Activated CD8-positive, alpha-beta memory T cell treated with anti-CD3 and anti-CD28 coated beads, Interleukin-2, amount 10 ng/mL, durations not matched to agents 7 days and 5 days (primary cell): Measurements from ENCODE around the gene PXT1. TPM values are rescaled to one million over a fixed set of nuclear protein-coding genes. Genes with fewer than 3 reads are reported as not detected.
"Not testable (repeated sequence)": the region's sequence is repeated elsewhere in the genome, so short reads cannot be mapped to it uniquely, and the experiment has no call there.

Source experiments
- ATAC-seq: fragments of 150-1000 bp; cut with Tn5 transposase; one replicate; pipeline ENCODE4 v1.10.0; 2021; ENCODE audit warnings: moderate library complexity
- CTCF ChIA-PET: fragments of 350-600 bp; sonication (Branson Sonifier 250); formaldehyde crosslinking; loops from one replicate; lab custom pipeline; 2021; ENCODE audit warnings: antibody characterized with exemption; lab: Charles Lee
- DNase-seq: peaks from one replicate; pipeline ENCODE4 v3.0.0-alpha.2; 2020
- H3K27ac Mint-ChIP-seq: one replicate; pipeline ENCODE4 v1.8.0; 2021; ENCODE audit warnings: mild to moderate bottlenecking, mixed read lengths
- H3K27me3 Mint-ChIP-seq: one replicate; pipeline ENCODE4 v1.8.0; 2021; ENCODE audit warnings: mixed read lengths
- H3K36me3 Mint-ChIP-seq: one replicate; pipeline ENCODE4 v1.8.0; 2021; ENCODE audit warnings: mild to moderate bottlenecking, mixed read lengths
- H3K4me1 Mint-ChIP-seq: one replicate; pipeline ENCODE4 v1.8.0; 2021; ENCODE audit warnings: mixed read lengths
- H3K4me3 Mint-ChIP-seq: one replicate; pipeline ENCODE4 v1.8.0; 2021; ENCODE audit warnings: mild to moderate bottlenecking, moderate library complexity, mixed read lengths
- H3K9me3 Mint-ChIP-seq: one replicate; pipeline ENCODE4 v1.8.0; 2022; ENCODE audit warnings: low read depth, mixed read lengths
- total RNA-seq, 2 experiments: library from RNA; stranded (reverse); gene quantifications; one replicate each; pipeline ENCODE4 v1.2.3, GENCODE V29; 2021

PXT1 gene
- total RNA-seq, 2 experiments from 2014 or later, result 0.32 TPM; not detected in 1

DNA sequence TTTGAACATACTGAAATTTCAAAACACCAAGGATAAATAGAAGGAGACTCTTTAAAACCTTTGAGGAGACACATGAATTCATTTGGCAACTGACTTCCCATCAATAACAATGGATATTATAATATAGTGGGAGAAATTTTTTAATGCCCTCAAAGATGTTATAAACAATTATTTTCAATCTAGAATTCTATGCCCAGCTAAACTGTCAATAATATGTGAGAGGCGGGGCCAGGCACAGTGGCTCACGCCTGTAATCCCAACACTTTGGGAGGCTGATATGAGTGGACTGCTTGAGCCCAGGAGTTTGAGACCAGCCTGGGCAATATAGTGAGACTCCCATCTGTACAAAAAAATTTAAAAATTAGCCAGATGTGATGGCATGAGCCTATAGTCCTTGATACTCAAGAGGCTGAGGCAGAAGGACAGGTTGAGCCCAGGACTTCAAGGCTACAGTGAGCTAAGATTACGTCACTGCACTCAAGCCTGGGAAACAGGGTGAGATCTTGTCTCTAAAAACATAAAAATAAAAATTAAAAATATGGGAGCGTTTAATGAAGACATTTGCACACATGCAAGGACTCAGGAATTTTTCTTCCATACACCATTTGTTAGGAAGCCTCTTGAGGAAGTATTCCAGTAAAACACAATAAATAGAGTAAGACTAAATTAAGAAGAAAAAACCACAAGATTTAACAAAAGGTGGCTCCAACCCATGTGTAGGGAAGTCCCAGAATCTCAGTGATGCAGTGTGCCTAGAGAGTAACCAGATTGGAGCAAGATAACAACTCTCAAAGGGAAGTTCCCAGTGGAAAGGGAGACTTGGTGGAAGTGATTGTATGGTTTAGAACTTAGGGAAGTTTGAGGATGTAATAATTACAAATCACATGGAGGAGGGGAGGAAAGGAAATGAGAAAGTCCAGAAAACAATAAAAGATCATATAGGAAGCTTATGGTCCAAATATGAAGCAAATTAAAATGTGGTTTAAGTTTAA is 28.9 kb downstream of the PXT1 start:
- no peak for DNase-seq
- Mint-ChIP-seq H3K27me3 (peaks cover 12% of the 10 kb centered on the region), H3K4me1 (no peaks in the 10 kb centered on the region), H3K4me3 (no peak overlapping the region), H3K27ac (no peak overlapping the region), H3K9me3 (peaks cover 2% of the 10 kb centered on the region), H3K36me3 (peaks cover 2% of the 10 kb centered on the region)
- CTCF ChIA-PET, result interaction anchor here (1.0 kb wide), 1 partner anchor 10 kb away, joined by 3 read pairs; no protein-coding TSS in a partner anchor
- ATAC-seq, result no peak

DNA sequence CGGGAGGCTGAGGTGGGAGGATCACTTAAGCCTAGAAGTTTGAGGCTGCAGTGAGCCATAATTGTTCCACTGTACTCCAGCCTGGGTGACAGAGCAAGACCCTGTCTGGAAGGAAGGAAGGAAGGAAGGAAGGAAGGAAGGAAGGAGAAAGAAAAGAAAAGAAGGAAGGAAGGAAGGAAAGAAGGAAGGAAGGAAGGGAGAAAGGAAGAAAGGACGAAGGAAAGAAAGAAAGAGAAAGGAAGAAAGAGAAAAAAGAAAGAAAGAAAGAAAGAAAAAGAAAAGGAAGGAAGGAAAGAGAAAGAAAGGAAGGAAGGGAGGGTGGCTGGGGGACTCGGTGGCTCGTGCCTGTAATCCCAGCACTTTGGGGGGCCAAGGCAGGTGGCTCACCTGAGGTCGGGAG is 32.9 kb downstream of the PXT1 start:
- peaks cover 16% of the 10 kb centered on the region for H3K27me3 Mint-ChIP-seq
- H3K4me3 Mint-ChIP-seq, DNase-seq, ATAC-seq, H3K9me3 Mint-ChIP-seq, H3K27ac Mint-ChIP-seq, CTCF ChIA-PET, H3K36me3 Mint-ChIP-seq, H3K4me1 Mint-ChIP-seq: not testable (repeated sequence)

DNA sequence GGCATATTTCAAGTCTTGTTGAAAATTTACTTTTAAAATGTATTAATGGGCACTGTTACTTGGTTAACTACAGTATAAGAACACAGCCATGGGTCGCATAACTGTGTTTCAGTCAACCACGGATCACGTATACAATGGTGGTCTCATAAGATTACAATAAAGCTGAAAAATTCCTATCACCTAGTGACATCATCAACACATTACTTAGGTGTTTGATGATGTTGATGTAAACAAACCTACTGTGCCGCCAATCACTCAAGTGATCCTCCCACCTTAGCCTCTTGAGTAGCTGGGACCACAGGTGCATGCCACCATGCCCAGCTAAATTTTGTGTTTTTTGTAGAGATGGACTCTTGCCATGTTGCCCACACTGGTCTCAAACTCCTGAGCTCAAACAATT is 38.5 kb downstream of the PXT1 start:
- peaks cover 21% of the 10 kb centered on the region for H3K27me3 Mint-ChIP-seq
- ATAC-seq (no peak), DNase-seq (no peak)
- H3K36me3 Mint-ChIP-seq, result peaks cover 1% of the 10 kb centered on the region
- H3K27ac Mint-ChIP-seq, result no peak overlapping the region
- no peaks in the 10 kb centered on the region for H3K9me3 Mint-ChIP-seq
- H3K4me1 Mint-ChIP-seq, result no peaks in the 10 kb centered on the region
- CTCF ChIA-PET, result interaction anchor here (1.1 kb wide), 1 partner anchor 19 kb away, joined by 5 read pairs; no protein-coding TSS in a partner anchor
- H3K4me3 Mint-ChIP-seq, result no peak overlapping the region

DNA sequence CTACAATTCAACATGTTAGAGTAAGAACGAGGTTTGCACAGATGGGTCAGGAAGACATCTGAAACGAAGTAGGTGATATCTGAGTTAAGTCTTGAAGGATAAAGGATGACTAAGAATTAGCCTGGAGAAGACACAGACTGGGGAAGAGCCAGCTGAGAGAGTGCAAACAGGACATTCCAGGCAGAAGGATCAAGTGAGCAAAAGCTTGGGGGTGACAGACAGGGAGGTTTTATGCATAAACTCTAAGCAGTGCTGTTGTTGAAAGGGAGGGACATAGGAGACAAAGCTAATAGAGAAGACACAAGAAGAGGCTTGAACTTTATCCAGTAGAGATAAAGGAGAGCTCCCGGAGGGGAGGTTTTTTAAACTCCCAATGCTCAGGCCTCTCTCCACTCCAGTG is 40.2 kb downstream of the PXT1 start:
- ATAC-seq (no peak), DNase-seq (no peak)
- CTCF ChIA-PET, result interaction anchor here (0.6 kb wide), 1 partner anchor 80 kb away, joined by 4 read pairs; no protein-coding TSS in a partner anchor
- peaks cover 18% of the 10 kb centered on the region for H3K27me3 Mint-ChIP-seq
- no peak overlapping the region for H3K4me3 Mint-ChIP-seq
- H3K36me3 Mint-ChIP-seq, result peaks cover 1% of the 10 kb centered on the region
- no peak overlapping the region for H3K27ac Mint-ChIP-seq
- H3K4me1 Mint-ChIP-seq, result no peaks in the 10 kb centered on the region
- H3K9me3 Mint-ChIP-seq, result no peaks in the 10 kb centered on the region

DNA sequence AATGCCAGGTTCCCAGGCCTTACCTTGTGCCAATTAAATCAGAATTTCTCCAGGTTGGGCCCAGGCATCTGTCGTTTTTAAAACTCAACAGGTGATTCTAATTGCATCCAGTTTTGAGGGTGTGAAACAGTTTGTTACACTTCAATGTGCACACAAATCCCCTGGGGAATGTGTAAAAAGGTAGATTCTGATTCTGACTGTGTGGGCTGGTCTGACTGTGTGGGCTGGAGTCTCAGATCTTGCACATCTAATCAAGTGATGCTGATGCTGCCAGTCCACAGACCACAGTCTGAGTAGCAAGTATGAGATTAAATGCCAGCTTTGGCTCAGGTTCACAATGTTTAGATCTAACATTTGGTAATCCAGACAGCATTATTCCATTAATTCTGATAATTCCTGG is 42.7 kb downstream of the PXT1 start:
- H3K36me3 Mint-ChIP-seq, result peaks cover 1% of the 10 kb centered on the region
- no peak overlapping the region for H3K4me3 Mint-ChIP-seq
- CTCF ChIA-PET, result no interaction called here
- H3K9me3 Mint-ChIP-seq, result no peaks in the 10 kb centered on the region
- peaks cover 13% of the 10 kb centered on the region for H3K27me3 Mint-ChIP-seq
- ATAC-seq, result no peak
- H3K4me1 Mint-ChIP-seq, result no peaks in the 10 kb centered on the region
- no peak overlapping the region for H3K27ac Mint-ChIP-seq
- DNase-seq, result no peak

DNA sequence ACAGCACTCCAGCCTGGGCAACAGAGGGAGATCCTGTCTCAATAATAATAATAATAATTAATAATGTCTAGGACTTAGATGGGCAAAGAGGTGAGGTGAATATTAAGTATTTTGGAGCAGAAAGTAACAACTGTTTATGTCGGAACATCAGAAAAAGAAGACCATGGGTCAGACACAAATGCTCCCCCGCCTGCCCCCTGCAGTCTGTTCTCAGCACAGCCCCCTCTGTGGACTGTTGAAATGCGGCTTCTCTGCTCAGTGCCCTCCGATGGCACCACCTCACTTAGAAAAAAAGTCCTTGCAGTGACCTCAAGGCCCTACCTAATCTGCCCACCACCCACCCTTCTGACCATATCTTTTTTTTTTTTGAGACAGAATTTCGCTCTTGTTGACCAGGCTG is 50.0 kb downstream of the PXT1 start:
- peaks cover 5% of the 10 kb centered on the region for H3K4me1 Mint-ChIP-seq
- ATAC-seq, result no peak
- DNase-seq, result no peak
- no peaks in the 10 kb centered on the region for H3K36me3 Mint-ChIP-seq
- H3K27ac Mint-ChIP-seq, result no peak overlapping the region
- H3K27me3 Mint-ChIP-seq, result peaks cover 30% of the 10 kb centered on the region
- CTCF ChIA-PET, result no interaction called here
- H3K9me3 Mint-ChIP-seq, result no peaks in the 10 kb centered on the region
- H3K4me3 Mint-ChIP-seq, result no peak overlapping the region

DNA sequence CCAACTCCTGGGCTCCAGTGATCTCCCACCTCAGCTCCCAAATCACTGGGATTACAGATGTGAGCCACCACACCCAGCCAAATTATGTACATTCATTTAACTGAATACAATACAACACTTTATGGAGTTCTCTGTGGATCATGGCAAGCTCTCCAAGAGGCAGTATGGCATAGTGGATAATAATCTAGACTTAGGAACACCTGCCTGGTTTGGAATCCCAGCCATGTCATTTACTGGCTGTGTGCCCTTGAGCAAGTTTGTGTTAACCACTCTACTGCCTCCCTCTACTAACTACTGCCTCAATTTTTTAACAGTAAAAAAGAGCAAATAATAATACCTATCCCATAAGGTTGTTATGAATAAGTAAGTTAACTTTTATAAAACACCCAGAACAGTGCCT is 53.3 kb downstream of the PXT1 start:
- H3K4me3 Mint-ChIP-seq, result no peak overlapping the region
- no peak overlapping the region for H3K27ac Mint-ChIP-seq
- H3K36me3 Mint-ChIP-seq, result peaks cover 10% of the 10 kb centered on the region
- H3K9me3 Mint-ChIP-seq, result no peaks in the 10 kb centered on the region
- DNase-seq, result no peak
- ATAC-seq, result no peak
- CTCF ChIA-PET, result interaction anchor here (2.1 kb wide), 1 partner anchor 34 kb away, joined by 7 read pairs; no protein-coding TSS in a partner anchor
- peaks cover 33% of the 10 kb centered on the region for H3K27me3 Mint-ChIP-seq
- H3K4me1 Mint-ChIP-seq, result peaks cover 26% of the 10 kb centered on the region

DNA sequence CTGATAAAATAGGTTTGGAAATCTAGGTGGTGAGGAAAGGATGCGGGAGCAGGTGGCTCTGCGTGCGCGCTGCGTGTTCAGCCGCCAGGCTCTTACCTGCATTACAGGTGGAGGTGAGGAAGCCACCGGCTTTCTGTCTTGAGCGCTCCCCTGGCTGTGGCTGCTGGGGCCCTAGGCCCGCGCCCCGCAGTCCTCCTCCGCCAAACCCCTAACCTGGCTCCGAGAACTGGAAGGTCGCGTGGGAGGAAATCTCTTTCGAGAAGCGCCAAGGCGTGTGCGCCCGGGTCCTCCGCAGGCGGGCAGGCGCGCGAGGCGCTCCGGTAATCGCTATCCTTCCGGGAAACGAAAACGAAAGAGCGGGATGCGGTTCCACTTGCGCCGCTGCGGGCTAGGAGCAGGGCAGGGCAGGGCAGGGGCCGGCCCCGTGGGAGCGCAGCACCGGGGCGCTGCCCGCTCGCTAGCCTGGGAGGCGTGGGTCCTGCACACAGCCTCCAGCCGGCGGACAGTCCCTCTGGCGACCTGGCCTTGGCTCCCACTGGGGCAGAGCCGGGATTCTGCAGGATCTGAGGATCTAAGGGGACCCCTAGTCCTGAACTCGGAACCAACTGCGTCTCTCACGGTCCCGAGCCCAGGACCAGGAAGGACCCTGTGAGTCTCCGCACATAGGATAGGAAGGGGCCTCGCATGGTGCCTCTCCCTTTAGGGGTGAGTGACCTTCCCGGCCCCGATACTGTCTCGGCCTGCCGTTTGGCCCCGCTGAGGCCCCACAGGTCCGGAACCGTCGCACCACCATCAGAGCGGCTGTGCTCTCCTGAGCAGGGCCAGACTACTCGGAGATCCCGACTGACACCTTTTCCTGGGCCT is 55.0 kb downstream of the PXT1 start, which contains the start of gene ETV7:
Gene ETV7 (minus strand): TSS at position 230 of the 864 bp plus-strand sequence. CDS start 128 bp downstream, at position 102.
- ATAC-seq (peak; percentile 76), DNase-seq (peak; percentile 78)
- peaks cover 24% of the 10 kb centered on the region for H3K27me3 Mint-ChIP-seq
- peak within 1 kb of the TSS; percentile 88 for H3K27ac Mint-ChIP-seq
- H3K36me3 Mint-ChIP-seq, result peaks cover 17% of the 10 kb centered on the region
- CTCF ChIA-PET, result interaction anchor here (0.5 to 2.9 kb wide), 4 partner anchors 35 to 471 kb away, joined by 3 to 12 read pairs (median 6); no protein-coding TSS in a partner anchor
- H3K9me3 Mint-ChIP-seq, result no peaks in the 10 kb centered on the region
- H3K4me1 Mint-ChIP-seq, result peaks cover 43% of the 10 kb centered on the region
- H3K4me3 Mint-ChIP-seq, result peak within 1 kb of the TSS; percentile 95

DNA sequence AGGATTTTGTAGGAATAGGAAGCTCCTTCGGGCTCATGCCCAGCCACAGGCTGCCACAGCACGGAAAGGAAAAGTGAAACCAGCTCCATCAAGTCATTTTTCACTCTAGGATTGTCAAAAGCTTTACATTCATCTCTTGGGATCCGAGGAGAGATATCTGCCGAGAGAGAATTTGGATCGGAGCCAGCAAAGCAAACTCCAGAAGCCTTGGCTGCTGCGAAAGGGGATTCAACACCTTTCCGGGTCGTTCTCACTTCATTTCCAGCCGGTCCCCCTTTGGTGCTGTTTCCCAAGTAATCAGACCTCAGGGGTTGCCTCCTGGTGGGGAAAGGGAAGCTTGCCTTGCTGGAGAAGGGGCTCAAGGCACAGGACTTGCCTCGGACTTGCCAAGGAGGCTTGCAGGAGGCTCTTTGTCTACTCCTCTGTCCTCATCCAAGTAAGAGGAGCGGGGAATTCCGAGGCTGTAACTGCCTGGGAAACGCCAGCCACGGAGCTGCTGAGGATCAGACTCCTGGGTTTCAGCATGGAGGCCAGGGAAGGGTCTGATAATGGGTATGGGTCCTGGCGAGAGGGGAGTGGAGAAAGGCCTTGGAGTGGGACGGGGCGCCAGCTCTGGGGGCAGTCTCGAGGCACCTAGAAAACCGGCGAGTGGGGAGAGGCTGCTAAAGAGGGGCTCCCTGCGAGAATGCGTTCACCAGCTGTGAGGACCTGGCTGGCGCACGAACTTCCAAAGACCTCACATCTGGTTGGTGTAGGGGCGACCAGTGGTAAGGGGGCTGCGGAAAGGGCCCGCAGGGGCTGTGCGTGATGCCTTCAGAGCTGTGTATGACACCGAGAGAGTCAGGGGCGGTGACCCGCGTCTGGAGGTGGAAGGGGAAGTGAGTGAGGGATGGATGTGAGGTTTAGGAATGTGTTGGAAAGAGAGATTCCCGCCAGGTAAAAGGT is 55.9 kb downstream of the PXT1 start:
- Mint-ChIP-seq H3K4me3 (peak overlapping the region; percentile 95), H3K4me1 (peaks cover 48% of the 10 kb centered on the region), H3K27ac (peak overlapping the region; percentile 88), H3K27me3 (peaks cover 21% of the 10 kb centered on the region), H3K9me3 (no peaks in the 10 kb centered on the region), H3K36me3 (peaks cover 22% of the 10 kb centered on the region)
- DNase-seq (no peak), ATAC-seq (peak; percentile 25)
- CTCF ChIA-PET, result interaction anchor here (0.5 to 2.9 kb wide), 6 partner anchors 27 to 472 kb away, joined by 3 to 12 read pairs (median 3); no protein-coding TSS in a partner anchor

DNA sequence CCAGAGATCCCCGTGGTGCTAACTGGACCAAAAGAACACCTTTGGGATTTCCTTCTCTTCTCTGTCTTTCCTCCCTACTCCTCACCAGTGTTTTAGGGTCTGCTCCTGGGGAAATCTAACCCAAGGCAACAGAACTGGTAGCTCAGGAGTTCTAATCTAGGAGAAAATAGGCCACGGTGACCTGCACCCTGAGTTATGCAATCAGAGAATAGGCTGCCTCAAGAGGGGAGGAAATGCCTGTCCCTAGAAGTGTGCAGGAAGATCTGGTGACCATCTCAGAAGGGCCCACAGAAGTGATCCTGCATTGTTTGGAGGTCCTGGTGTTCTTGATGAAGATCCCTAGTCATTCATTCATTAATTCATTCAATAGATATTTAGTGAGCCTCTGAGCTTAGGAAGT is 58.6 kb downstream of the PXT1 start:
- CTCF ChIA-PET, result interaction anchor here (1.1 kb wide), 1 partner anchor 82 kb away, joined by 3 read pairs; no protein-coding TSS in a partner anchor
- H3K27ac Mint-ChIP-seq, result peak overlapping the region; percentile 54
- ATAC-seq (no peak), DNase-seq (no peak)
- peaks cover 11% of the 10 kb centered on the region for H3K27me3 Mint-ChIP-seq
- H3K36me3 Mint-ChIP-seq, result peaks cover 24% of the 10 kb centered on the region
- no peak overlapping the region for H3K4me3 Mint-ChIP-seq
- H3K4me1 Mint-ChIP-seq, result peaks cover 63% of the 10 kb centered on the region
- no peaks in the 10 kb centered on the region for H3K9me3 Mint-ChIP-seq

DNA sequence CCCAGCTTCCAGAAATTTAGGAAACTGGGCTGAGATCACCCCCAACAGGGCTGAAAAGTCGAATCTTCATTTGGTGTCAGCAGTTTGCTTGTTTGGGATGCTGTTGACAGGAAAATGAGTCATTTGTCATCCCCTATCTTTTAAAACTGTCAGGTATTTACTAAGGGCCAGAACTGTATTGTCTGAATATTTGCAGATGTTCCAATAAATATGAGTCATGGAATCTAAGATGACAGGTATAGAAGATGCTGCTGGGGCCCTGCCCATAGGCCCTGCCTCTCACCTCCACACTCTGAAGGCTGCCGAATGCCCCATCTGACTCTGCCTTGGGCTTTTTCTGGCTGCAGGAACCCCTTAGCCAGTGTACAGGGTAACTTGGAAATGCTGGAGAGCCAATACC is 59.0 kb downstream of the PXT1 start:
- Mint-ChIP-seq H3K36me3 (peaks cover 24% of the 10 kb centered on the region), H3K4me1 (peaks cover 68% of the 10 kb centered on the region), H3K27me3 (peaks cover 11% of the 10 kb centered on the region), H3K27ac (peak overlapping the region; percentile 54), H3K4me3 (no peak overlapping the region), H3K9me3 (no peaks in the 10 kb centered on the region)
- DNase-seq (peak; percentile 51), ATAC-seq (peak; percentile 37)
- CTCF ChIA-PET, result no interaction called here

DNA sequence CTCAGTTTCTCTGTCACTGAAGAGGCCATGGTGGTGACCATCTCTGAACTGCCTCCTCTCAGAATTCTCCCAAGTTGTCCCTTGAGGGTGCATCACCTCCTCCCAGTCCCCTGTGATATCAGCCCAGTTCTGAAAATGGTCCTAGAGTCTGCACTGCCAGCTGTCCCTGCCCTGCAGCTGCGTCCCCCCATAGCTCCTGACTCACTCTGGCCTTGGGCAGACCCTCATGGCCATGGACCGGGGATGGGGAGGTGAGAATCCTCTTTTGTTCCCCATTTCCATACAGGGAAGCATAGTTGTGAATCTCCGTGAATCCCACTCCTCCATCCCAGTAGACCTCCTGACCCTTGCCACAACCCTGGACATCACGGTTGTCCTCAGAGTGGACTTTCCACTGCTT is 59.7 kb downstream of the PXT1 start:
- H3K4me3 Mint-ChIP-seq, result no peak overlapping the region
- CTCF ChIA-PET, result interaction anchor here (0.6 to 1.2 kb wide), 2 partner anchors 22 to 614 kb away, joined by 3 to 4 read pairs; no protein-coding TSS in a partner anchor
- H3K4me1 Mint-ChIP-seq, result peaks cover 70% of the 10 kb centered on the region
- H3K27ac Mint-ChIP-seq, result peak overlapping the region; percentile 54
- H3K36me3 Mint-ChIP-seq, result peaks cover 24% of the 10 kb centered on the region
- DNase-seq (no peak), ATAC-seq (no peak)
- peaks cover 5% of the 10 kb centered on the region for H3K27me3 Mint-ChIP-seq
- no peaks in the 10 kb centered on the region for H3K9me3 Mint-ChIP-seq
